ENCODE measurements around the gene UTP25.

The UTP25 gene

GRCh38 chr1:209805875-209806760 is 21.7 kb upstream of the UTP25 start, which contains the start of gene IRF6:
Gene IRF6 (minus strand): TSS chr1:209806142. CDS start chr1:209801413, 4,729 bp downstream.
- peak within 1 kb of the TSS; percentile 68 for H3K4me3 ChIP-seq (ENCODE audit: low read length)
- 15% methylated on average over 45 of the region's 46 CpGs for WGBS
- H3K27me3 ChIP-seq (ENCODE audit: insufficient read depth, low read length): peaks cover 26% of the 10 kb centered on the region; the same call in 1 of the 2 replicates
- H3K9me3 ChIP-seq (ENCODE audit: insufficient read depth, low read depth, low read length): no peaks in the 10 kb centered on the region
- no peaks in the 10 kb centered on the region for H3K36me3 ChIP-seq (ENCODE audit: insufficient read depth, low read length)
- H3K27ac ChIP-seq (ENCODE audit: low read depth, low read length): peak within 1 kb of the TSS; percentile 84; the same call in 1 of the 2 replicates
- peaks cover 3% of the 10 kb centered on the region; the same call in 1 of the 2 replicates for H3K4me1 ChIP-seq (ENCODE audit: insufficient read depth, low read length)
- H3K9ac ChIP-seq (ENCODE audit: low read depth, low read length): peak within 1 kb of the TSS; percentile 71

DNA sequence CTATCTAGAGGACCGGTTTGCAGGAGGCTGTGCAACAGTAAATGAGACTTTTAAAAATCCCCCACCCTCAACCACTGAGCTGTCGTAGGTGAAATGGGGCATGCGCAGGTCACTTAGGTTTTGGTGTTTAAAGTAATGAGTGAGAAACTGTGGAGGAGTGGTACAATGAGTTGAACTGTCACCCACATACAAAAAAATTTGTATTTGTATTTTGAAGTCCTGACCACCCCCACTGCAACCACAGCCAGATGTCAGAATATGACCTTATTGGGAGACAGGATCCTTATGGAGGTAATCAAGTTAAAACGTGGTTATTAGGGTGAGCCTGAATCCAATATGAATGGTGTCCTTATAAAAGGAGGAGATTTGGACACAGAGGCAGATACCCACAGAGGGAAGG is 20.3 kb upstream of the UTP25 start:
- Histone ChIP-seq H3K9ac (ENCODE audit: low read depth, low read length) (no peak overlapping the region), H3K9me3 (ENCODE audit: insufficient read depth, low read depth, low read length) (no peaks in the 10 kb centered on the region), H3K4me3 (ENCODE audit: low read length) (no peak overlapping the region), H3K27ac (ENCODE audit: low read depth, low read length) (no peak overlapping the region), H3K36me3 (ENCODE audit: insufficient read depth, low read length) (no peaks in the 10 kb centered on the region), H3K4me1 (ENCODE audit: insufficient read depth, low read length) (peaks cover 3% of the 10 kb centered on the region; the same call in 1 of the 2 replicates), H3K27me3 (ENCODE audit: insufficient read depth, low read length) (peaks cover 23% of the 10 kb centered on the region; the same call in 1 of the 2 replicates)
- WGBS: 86% methylated on average over 2 of the region's 4 CpGs

DNA sequence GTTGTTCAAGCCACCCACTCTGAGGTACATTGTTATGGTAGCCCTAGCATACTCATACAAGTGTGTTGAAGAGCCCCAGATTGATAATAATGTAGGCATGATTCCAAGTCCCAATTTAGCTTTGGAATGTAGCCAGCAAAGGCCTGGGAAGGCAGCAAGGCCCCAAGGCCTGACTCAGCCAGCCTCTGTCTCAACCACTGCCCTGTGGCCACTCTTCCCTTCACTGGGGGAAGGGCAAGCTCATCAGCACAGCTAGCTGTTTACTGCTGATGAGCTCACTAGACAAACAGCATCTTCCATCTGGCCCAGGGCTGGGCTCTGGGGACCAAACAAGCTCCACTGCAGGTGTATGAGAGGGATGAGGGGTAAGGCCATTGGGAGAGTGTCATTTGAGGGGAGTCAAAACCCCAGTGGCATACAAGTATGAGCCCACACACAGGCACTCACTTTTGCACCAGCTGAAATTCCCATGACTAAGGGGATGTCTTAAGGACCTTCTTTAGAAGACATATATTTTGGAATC is 19.7 kb upstream of the UTP25 start:
- H3K36me3 ChIP-seq (ENCODE audit: insufficient read depth, low read length): no peaks in the 10 kb centered on the region
- no peaks in the 10 kb centered on the region for H3K9me3 ChIP-seq (ENCODE audit: insufficient read depth, low read depth, low read length)
- H3K9ac ChIP-seq (ENCODE audit: low read depth, low read length): no peak overlapping the region
- peaks cover 20% of the 10 kb centered on the region; the same call in 1 of the 2 replicates for H3K27me3 ChIP-seq (ENCODE audit: insufficient read depth, low read length)
- peaks cover 3% of the 10 kb centered on the region; the same call in 1 of the 2 replicates for H3K4me1 ChIP-seq (ENCODE audit: insufficient read depth, low read length)
- H3K4me3 ChIP-seq (ENCODE audit: low read length): no peak overlapping the region
- no peak overlapping the region for H3K27ac ChIP-seq (ENCODE audit: low read depth, low read length)

DNA sequence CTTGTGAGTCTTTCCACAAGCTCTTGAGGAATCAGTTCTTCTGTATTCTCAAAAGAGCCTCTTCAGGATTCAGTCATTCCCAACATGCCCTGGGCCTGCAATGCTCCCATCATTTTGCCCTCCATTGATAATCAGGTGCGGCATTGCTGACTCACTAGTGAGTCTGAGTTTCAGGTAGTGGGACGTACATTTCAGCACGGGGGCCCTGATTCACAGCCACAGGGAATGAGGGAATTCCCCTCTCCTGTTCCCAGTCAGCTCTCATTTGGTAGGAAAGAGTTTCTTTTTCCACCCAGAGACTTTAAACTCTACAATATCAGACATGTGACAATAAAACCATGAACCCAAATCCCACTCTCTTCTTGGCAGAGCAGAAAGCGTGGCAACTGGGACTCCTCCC is 18.2 kb upstream of the UTP25 start:
- Histone ChIP-seq H3K27me3 (ENCODE audit: insufficient read depth, low read length) (peaks cover 8% of the 10 kb centered on the region; the same call in 1 of the 2 replicates), H3K9me3 (ENCODE audit: insufficient read depth, low read depth, low read length) (no peaks in the 10 kb centered on the region), H3K4me3 (ENCODE audit: low read length) (no peak overlapping the region), H3K27ac (ENCODE audit: low read depth, low read length) (no peak overlapping the region), H3K4me1 (ENCODE audit: insufficient read depth, low read length) (peaks cover 3% of the 10 kb centered on the region; the same call in 1 of the 2 replicates), H3K36me3 (ENCODE audit: insufficient read depth, low read length) (no peaks in the 10 kb centered on the region), H3K9ac (ENCODE audit: low read depth, low read length) (no peak overlapping the region)
- 91% methylated on average over 4 of the region's 4 CpGs for WGBS

DNA sequence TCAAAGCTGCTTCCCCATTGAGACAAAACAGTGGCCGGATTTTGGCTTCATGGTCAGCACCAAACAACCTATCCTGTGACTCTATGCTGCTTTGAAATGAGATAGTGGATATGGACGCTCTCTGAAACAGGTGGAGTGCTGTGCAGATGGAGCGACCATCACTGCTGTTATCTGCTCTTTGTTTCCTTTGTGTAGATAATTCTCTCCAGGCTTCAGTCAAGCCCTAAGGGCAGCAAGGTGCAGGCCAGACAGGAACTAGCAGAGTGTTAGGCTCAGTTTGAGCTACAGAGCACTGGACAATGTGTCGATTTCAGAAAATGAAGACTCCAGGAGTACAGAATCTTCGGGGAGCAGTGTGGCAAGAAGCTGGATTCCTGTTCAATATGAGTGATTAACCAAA is 17.0 kb upstream of the UTP25 start:
- peaks cover 3% of the 10 kb centered on the region; the same call in 1 of the 2 replicates for H3K4me1 ChIP-seq (ENCODE audit: insufficient read depth, low read length)
- no peak overlapping the region for H3K4me3 ChIP-seq (ENCODE audit: low read length)
- H3K27ac ChIP-seq (ENCODE audit: low read depth, low read length): no peak overlapping the region
- no peaks in the 10 kb centered on the region for H3K9me3 ChIP-seq (ENCODE audit: insufficient read depth, low read depth, low read length)
- WGBS: 87% methylated on average over 5 of the region's 5 CpGs
- no peaks in the 10 kb centered on the region for H3K36me3 ChIP-seq (ENCODE audit: insufficient read depth, low read length)
- H3K27me3 ChIP-seq (ENCODE audit: insufficient read depth, low read length): no peaks in the 10 kb centered on the region
- H3K9ac ChIP-seq (ENCODE audit: low read depth, low read length): no peak overlapping the region

DNA sequence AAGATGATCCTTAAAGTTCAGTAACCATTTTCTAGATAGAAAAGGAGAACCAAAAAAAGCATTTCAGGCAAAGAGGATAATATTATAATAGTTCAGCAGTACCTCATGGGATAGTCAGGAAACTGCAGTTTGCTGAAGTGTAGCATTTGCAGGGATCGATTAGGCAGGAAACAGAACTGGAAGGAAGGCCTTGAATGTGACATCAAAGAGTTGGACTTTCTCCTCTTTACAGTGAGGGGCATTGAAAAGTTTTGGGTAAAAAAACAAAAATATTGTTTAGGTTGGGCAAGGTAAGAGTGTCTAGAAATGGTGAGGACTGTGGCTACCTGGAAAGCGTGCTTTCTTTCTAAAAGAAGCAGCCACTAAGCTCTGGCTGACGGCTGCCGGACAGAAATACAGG is 13.9 kb upstream of the UTP25 start:
- Histone ChIP-seq H3K9ac (ENCODE audit: low read depth, low read length) (no peak overlapping the region), H3K4me1 (ENCODE audit: insufficient read depth, low read length) (no peaks in the 10 kb centered on the region), H3K27ac (ENCODE audit: low read depth, low read length) (no peak overlapping the region), H3K9me3 (ENCODE audit: insufficient read depth, low read depth, low read length) (no peaks in the 10 kb centered on the region), H3K36me3 (ENCODE audit: insufficient read depth, low read length) (no peaks in the 10 kb centered on the region), H3K4me3 (ENCODE audit: low read length) (no peak overlapping the region), H3K27me3 (ENCODE audit: insufficient read depth, low read length) (peaks cover 5% of the 10 kb centered on the region)
- 92% methylated on average over 4 of the region's 4 CpGs for WGBS

DNA sequence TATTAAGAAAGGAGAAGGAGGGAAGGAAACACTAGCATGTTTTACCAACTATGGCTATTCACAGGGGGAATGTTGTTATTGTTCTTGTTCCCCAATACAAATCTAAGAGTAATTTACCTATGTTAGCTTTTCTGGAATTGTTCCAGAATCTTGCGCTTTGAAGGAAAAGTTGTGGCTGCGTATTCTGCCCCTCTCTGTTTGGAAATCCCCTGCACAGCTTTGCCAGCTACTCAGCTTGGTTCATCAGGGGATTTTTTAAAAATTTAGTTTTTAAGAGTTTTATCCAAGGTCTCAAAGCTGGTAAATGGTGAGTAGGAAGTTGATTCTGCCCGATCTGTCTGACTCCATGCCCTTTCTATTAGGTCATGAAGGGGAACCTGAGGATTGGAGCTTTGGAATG is 12.3 kb upstream of the UTP25 start:
- Histone ChIP-seq H3K4me3 (ENCODE audit: low read length) (no peak overlapping the region), H3K27me3 (ENCODE audit: insufficient read depth, low read length) (peaks cover 16% of the 10 kb centered on the region), H3K36me3 (ENCODE audit: insufficient read depth, low read length) (no peaks in the 10 kb centered on the region), H3K4me1 (ENCODE audit: insufficient read depth, low read length) (no peaks in the 10 kb centered on the region), H3K27ac (ENCODE audit: low read depth, low read length) (no peak overlapping the region), H3K9ac (ENCODE audit: low read depth, low read length) (no peak overlapping the region), H3K9me3 (ENCODE audit: insufficient read depth, low read depth, low read length) (no peaks in the 10 kb centered on the region)
- 96% methylated on average over 3 of the region's 3 CpGs for WGBS

DNA sequence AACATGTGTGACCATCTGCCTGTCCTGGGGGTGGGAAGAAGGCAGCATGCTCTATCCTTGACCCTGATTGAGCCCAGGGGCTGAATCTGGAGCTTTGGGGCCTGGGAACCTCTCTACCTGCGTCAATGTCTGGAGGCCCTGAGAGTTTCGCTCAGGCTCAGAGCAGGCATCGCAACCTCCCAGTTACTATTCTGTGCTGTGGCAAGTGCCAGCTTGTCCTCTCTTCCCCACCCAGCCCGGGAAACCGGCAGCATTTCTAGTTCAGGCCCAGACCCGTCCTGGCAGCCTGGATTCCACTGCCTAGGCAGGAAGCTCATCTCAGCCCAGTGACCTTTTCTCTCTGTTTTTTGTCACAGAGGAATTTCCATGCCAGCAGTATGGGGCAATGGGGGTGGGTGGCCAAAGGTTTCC is 11.8 kb upstream of the UTP25 start:
- Histone ChIP-seq H3K27ac (ENCODE audit: low read depth, low read length) (no peak overlapping the region), H3K9me3 (ENCODE audit: insufficient read depth, low read depth, low read length) (no peaks in the 10 kb centered on the region), H3K27me3 (ENCODE audit: insufficient read depth, low read length) (peaks cover 20% of the 10 kb centered on the region), H3K9ac (ENCODE audit: low read depth, low read length) (no peak overlapping the region), H3K36me3 (ENCODE audit: insufficient read depth, low read length) (no peaks in the 10 kb centered on the region), H3K4me1 (ENCODE audit: insufficient read depth, low read length) (no peaks in the 10 kb centered on the region), H3K4me3 (ENCODE audit: low read length) (no peak overlapping the region)
- WGBS: 83% methylated on average over 6 of the region's 6 CpGs

DNA sequence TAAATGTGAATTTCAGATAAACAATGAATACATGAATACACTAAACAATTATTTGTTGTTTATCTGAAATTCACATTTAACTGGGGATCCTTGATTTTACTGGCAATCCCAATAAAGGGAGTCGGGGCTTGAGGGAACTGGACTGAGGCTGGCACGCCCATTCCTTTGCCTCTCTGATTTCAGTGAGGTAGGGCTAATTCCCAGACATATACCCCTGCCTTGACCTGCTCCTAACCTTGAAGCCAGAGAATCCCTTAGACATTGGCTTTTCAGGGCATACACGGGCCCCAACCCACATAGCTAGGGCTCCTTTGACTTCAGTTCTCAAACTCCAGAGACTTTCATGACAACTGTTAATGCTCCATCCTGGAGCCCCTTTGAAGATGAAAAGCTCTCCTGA is 10.8 kb upstream of the UTP25 start:
- Histone ChIP-seq H3K9me3 (ENCODE audit: insufficient read depth, low read depth, low read length) (no peaks in the 10 kb centered on the region), H3K4me3 (ENCODE audit: low read length) (no peak overlapping the region), H3K36me3 (ENCODE audit: insufficient read depth, low read length) (no peaks in the 10 kb centered on the region), H3K27ac (ENCODE audit: low read depth, low read length) (no peak overlapping the region), H3K4me1 (ENCODE audit: insufficient read depth, low read length) (no peaks in the 10 kb centered on the region), H3K9ac (ENCODE audit: low read depth, low read length) (no peak overlapping the region), H3K27me3 (ENCODE audit: insufficient read depth, low read length) (peaks cover 20% of the 10 kb centered on the region)
- WGBS: 61% methylated on average over 3 of the region's 3 CpGs

GRCh38 chr1:209817691-209818090 is 10.1 kb upstream of the UTP25 start:
- no peak overlapping the region for H3K4me3 ChIP-seq (ENCODE audit: low read length)
- H3K36me3 ChIP-seq (ENCODE audit: insufficient read depth, low read length): no peaks in the 10 kb centered on the region
- H3K9ac ChIP-seq (ENCODE audit: low read depth, low read length): no peak overlapping the region
- no peak overlapping the region for H3K27ac ChIP-seq (ENCODE audit: low read depth, low read length)
- no peaks in the 10 kb centered on the region for H3K4me1 ChIP-seq (ENCODE audit: insufficient read depth, low read length)
- H3K27me3 ChIP-seq (ENCODE audit: insufficient read depth, low read length): peaks cover 20% of the 10 kb centered on the region
- no peaks in the 10 kb centered on the region for H3K9me3 ChIP-seq (ENCODE audit: insufficient read depth, low read depth, low read length)
- WGBS: 97% methylated on average over 1 of the region's 1 CpG

DNA sequence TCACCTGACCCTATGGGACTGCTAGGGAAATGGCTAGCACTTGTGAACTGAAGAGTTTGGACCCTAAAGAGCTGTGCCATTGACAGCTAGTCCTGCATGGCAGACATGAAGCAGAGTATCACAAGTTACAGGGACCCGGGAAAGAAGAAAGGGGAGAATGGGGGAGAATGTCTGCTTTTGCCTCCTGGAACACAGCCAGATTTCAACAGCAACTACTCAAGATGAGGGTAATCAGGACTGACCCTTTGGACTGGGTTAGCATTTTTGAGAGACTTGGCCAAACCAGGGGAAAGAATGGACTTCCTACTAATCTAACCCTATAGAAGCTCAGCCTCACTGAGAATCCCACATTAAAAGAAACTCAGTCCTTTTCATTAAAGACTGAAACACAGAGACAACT is 8.7 kb upstream of the UTP25 start:
- no peak overlapping the region for H3K27ac ChIP-seq (ENCODE audit: low read depth, low read length)
- no peak overlapping the region for H3K9ac ChIP-seq (ENCODE audit: low read depth, low read length)
- no peaks in the 10 kb centered on the region for H3K36me3 ChIP-seq (ENCODE audit: insufficient read depth, low read length)
- H3K4me1 ChIP-seq (ENCODE audit: insufficient read depth, low read length): no peaks in the 10 kb centered on the region
- H3K4me3 ChIP-seq (ENCODE audit: low read length): no peak overlapping the region
- WGBS: 0% methylated on average over 1 of the region's 1 CpG
- peaks cover 20% of the 10 kb centered on the region for H3K27me3 ChIP-seq (ENCODE audit: insufficient read depth, low read length)
- no peaks in the 10 kb centered on the region for H3K9me3 ChIP-seq (ENCODE audit: insufficient read depth, low read depth, low read length)
